GM12872 (cell line): Measurements from ENCODE around the gene NOTCH1.

ENCODE experiments used
- TF ChIP-seq, protein P1 (sequence below): IDR thresholded peaks from 3 replicates; pipeline ENCODE4 v1.5.1; 2011; ENCODE audit warnings: low read depth, mild to moderate bottlenecking, low read length, moderate library complexity; ENCODE audit not compliant: insufficient read depth

The NOTCH1 gene

DNA sequence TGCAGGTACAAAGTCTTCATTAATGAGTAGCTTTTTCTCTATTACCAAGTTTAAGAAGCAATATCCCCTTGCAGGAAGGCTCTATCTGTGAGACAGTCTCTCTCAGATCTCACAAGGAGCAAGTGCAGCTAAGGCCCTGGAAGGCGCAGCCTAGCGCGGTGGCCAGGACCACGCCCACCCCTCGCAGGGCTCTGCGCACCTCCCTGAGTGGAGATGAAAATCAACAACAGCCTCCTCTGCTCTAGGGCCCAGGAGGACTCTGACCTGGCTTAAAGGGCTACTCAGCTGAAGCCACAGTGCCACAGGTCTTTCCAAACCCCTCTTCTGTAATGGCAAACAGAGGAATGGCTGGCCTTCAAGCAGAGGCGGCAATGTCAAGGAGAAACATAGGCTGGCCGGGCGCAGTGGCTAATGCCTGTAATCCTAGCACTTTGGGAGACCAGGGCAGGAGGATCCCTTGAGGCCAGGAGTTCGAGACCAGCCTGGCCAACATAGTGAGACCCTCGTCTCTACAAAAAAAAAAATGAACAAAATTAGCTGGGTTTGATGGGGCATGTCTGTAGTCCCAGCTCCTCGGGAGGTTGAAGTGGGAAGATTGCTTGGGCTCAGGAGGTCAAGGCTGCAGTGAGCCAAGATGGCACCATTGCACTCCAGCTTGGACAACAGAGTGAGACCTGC, 74.9 kb downstream of the NOTCH1 start:
- TF ChIP-seq, protein P1, sequence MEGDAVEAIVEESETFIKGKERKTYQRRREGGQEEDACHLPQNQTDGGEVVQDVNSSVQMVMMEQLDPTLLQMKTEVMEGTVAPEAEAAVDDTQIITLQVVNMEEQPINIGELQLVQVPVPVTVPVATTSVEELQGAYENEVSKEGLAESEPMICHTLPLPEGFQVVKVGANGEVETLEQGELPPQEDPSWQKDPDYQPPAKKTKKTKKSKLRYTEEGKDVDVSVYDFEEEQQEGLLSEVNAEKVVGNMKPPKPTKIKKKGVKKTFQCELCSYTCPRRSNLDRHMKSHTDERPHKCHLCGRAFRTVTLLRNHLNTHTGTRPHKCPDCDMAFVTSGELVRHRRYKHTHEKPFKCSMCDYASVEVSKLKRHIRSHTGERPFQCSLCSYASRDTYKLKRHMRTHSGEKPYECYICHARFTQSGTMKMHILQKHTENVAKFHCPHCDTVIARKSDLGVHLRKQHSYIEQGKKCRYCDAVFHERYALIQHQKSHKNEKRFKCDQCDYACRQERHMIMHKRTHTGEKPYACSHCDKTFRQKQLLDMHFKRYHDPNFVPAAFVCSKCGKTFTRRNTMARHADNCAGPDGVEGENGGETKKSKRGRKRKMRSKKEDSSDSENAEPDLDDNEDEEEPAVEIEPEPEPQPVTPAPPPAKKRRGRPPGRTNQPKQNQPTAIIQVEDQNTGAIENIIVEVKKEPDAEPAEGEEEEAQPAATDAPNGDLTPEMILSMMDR = no peak

DNA sequence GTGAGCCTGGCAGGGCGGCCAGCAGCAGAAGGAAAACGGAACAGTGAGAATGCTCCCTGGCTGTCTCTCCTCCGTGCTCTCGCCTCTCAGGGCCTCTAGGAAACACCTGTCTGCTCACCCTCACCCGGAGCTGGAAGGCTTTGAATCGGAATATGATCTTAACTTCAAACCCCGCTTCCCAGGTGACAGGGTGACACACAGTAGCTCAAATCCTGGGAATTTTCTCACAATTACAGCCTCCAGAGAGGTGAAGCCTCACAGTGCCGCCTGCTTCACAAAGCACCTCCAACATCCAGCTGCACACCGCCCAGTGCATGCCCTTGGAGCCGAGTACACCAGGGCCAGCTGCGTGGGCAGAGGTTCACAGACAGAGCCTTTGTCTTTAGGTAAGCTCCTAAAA, 75.5 kb downstream of the NOTCH1 start:
- TF ChIP-seq, protein P1 = no peak

DNA sequence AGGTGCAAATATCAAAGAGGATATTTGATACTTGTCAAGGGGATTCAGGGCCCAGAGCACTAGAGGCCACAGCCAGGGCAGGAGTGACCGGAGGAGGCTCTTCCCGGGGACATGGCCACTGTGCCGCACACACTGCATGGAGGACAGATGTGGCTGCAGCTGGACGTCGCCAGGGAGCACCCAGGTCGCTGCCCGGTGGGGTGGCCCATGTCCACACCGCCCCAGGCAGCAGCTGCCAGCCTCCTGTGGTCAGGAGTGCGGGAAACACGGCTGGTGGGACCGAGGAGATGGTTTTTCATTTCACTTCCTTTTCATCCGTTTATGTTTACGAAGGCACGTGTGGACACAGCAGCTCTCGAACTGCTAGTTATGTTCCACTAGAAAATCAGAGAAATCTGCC, 78.1 kb downstream of the NOTCH1 start:
- TF ChIP-seq, protein P1 = no peak

DNA sequence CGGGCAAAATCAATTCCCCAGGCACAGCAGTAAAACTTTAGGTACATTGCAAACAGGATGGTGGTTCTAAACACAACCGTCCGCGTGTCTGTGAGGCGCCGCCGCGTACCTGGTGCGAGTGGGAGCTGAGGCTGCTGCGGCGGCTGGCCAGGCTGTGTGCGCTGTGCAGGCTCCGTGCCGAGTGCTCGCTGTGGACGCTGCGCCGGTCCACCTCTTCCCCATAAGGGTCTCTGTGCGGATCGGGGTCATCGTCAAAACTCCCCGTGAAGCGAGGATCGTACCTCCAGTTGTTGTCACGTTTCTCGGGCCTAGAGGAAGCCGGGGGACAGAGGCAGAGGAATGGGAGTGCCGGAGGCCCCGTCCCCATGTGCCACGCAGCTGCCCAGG, 79.7 kb downstream of the NOTCH1 start:
- TF ChIP-seq, protein P1 = no peak

DNA sequence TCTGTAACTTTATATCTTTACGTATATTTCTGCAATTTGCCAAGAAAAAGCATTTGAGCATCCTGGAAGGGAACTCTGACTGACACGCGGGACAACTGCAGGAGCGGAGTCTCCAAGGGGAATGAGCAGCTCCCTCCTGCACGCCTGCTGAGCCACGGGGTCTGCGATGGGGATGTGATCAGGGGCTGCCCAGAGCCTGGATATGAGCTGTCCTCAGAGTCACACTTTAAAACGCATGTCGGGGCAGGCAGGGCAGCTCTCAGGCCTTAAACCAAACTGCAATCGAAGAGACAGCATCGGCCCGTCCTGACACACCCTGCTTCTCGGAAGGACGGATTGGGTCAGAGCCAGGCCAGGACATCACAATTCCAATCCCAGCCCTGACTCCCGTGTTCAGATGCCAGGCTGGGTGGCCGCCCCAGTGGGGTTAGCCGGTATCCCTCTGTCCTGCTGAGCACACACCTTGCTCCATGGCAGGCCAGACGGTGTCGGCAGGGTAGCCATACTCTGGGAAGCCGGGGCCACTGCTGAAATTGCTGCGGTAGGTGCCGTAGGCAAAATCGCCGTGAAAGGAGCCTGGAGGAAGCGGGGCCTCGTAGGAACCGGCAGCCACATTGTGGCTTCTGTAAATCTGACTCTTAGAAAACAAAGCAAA, 80.2 kb downstream of the NOTCH1 start:
- TF ChIP-seq, protein P1 = no peak

DNA sequence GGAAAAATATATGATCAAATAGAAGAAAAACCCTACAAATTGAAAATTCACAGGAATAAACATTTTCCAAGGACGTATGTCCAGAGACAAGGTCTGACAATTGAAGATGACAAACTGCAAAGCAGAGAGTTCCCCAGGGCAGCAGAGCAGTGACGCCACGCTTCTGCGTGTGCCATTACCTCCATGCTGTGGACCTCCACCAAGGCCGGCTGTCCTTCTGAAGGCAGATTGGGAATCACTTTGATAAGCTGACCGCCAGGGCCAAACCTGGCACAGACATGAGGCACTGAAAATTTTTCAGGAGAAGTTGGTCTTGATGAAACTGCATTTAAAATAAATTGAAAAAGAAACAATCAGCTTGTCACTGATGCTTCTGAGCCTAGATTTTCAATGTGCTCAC, 81.6 kb downstream of the NOTCH1 start:
- TF ChIP-seq, protein P1 = no peak

DNA sequence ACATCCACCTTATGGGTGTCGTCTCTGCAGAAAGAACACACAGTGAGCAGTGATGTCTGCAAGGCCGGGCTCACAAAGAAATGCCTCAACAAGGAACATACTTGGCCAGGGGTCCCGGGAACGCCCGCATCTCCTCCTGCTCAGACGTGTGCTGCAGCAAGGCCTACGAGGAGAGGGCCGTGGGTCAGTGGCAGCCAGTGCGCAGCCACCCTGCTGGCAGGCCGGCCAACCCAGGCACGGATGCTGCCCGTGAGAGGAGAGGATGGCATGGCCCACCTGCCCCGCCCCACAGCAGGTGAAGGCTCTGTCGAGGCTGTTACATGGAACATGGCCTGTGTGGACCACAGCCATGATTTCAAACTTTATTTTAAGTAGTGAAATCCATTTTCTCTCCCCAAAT, 82.3 kb downstream of the NOTCH1 start:
- TF ChIP-seq, protein P1 = no peak
